Measurements from ENCODE around the gene FAM50A. TPM values are rescaled to one million over a fixed set of nuclear protein-coding genes. Genes with fewer than 3 reads are reported as not detected.
A peak's percentile ranks its signal among the peaks of the same experiment; 100 is the strongest.
"Not testable (repeated sequence)": the region's sequence is repeated elsewhere in the genome, so short reads cannot be mapped to it uniquely, and the experiment has no call there.

FAM50A gene
- total RNA-seq, 1 donor from 2014 or later: 77.0 TPM

DNA sequence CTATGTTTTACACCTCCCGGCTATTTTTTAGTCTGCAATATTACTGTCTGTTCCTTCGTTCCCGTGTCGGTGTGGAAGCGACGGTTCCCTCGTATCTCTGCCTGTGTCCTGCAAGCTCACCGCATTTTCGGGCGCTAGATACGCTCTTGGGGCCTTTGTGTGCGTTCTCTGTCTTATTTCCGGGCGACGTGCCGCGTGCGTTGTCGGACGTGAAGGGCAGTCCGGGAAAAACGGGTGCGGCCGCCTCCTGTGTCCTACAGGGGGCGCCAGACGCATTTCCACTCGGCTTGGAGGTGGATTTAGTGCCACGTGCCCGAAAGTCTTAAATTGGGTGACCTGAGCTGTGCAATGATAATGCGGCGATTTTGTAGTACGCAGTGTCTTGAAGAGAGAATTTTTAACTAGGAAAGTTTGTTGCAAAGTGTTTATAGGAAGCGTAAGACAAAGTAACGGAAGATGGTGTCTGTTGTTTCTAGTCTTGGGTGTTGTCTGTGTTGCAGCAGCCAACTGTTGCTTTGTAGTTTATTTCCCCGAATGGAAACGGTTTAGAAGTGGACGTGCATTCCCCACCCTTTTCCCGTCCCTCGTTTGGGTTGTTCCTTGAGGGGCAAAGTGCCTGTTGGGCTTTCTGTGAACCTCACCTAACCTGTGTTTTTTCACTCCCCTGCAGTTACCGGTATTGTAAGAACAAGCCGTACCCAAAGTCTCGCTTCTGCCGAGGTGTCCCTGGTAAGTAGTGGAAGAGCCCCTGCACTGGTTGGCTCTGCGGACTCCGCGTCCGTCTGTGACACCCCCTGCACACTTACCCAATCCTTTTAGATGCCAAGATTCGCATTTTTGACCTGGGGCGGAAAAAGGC is 45.0 kb upstream of the FAM50A start:
- Mint-ChIP-seq H3K4me1 (ENCODE audit: unreplicated experiment) (peaks cover 12% of the 10 kb centered on the region), H3K27me3 (ENCODE audit: unreplicated experiment) (peaks cover 21% of the 10 kb centered on the region), H3K4me3 (ENCODE audit: unreplicated experiment) (peak overlapping the region; percentile 99), H3K9me3 (ENCODE audit: unreplicated experiment) (no peaks in the 10 kb centered on the region), H3K36me3 (ENCODE audit: low read depth, unreplicated experiment) (peaks cover 22% of the 10 kb centered on the region), H3K27ac (ENCODE audit: unreplicated experiment) (peak overlapping the region; percentile 99)
- TF ChIP-seq, protein P1, sequence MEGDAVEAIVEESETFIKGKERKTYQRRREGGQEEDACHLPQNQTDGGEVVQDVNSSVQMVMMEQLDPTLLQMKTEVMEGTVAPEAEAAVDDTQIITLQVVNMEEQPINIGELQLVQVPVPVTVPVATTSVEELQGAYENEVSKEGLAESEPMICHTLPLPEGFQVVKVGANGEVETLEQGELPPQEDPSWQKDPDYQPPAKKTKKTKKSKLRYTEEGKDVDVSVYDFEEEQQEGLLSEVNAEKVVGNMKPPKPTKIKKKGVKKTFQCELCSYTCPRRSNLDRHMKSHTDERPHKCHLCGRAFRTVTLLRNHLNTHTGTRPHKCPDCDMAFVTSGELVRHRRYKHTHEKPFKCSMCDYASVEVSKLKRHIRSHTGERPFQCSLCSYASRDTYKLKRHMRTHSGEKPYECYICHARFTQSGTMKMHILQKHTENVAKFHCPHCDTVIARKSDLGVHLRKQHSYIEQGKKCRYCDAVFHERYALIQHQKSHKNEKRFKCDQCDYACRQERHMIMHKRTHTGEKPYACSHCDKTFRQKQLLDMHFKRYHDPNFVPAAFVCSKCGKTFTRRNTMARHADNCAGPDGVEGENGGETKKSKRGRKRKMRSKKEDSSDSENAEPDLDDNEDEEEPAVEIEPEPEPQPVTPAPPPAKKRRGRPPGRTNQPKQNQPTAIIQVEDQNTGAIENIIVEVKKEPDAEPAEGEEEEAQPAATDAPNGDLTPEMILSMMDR (IDR thresholded peaks at IDR 0.05; ENCODE audit: unreplicated experiment): peak; percentile 59
- peak; percentile 76 for DNase-seq (ENCODE audit: low spot score)

DNA sequence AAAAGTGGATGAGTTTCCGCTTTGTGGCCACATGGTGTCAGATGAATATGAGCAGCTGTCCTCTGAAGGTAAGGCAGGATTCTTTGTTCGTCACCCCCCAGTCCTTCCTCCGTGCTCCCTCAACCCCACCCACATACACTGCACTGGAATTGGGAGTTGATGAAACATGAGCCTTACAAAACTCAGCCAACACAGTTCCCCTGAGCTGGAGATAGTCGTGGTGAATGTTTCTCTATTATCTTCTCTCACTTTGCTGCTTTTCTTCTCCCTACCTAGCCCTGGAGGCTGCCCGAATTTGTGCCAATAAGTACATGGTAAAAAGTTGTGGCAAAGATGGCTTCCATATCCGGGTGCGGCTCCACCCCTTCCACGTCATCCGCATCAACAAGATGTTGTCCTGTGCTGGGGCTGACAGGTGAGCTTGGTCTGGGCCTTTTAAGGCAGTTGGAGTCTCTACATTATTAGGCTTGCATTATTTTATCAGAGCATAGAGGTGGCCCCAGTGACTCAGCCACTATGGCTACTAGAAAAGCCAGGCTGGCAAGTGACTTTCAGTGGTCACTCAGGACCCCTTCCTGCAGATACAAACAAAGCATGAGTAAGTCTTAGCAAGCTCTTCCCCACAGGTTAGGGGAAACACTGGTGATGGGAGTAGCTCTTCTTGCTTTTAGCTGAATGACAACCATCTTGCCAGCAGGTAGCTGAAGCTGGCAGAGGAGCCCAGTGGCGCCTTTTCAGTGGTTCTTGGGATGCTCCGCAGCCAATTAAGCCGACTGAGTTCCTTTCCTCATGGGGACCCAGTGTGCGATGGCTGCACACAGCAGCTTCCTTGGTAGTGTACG is 44.2 kb upstream of the FAM50A start:
- Mint-ChIP-seq H3K4me3 (ENCODE audit: unreplicated experiment) (peak overlapping the region; percentile 99), H3K27ac (ENCODE audit: unreplicated experiment) (peak overlapping the region; percentile 99), H3K4me1 (ENCODE audit: unreplicated experiment) (peaks cover 12% of the 10 kb centered on the region), H3K36me3 (ENCODE audit: low read depth, unreplicated experiment) (peaks cover 22% of the 10 kb centered on the region), H3K9me3 (ENCODE audit: unreplicated experiment) (no peaks in the 10 kb centered on the region), H3K27me3 (ENCODE audit: unreplicated experiment) (peaks cover 21% of the 10 kb centered on the region)
- no peak for DNase-seq (ENCODE audit: low spot score)
- TF ChIP-seq, protein P1 (IDR thresholded peaks at IDR 0.05; ENCODE audit: unreplicated experiment): no peak

GRCh38 chrX:154400369-154400817 is 43.5 kb upstream of the FAM50A start:
- peaks cover 21% of the 10 kb centered on the region for H3K27me3 Mint-ChIP-seq (ENCODE audit: unreplicated experiment)
- peak overlapping the region; percentile 99 for H3K4me3 Mint-ChIP-seq (ENCODE audit: unreplicated experiment)
- DNase-seq (ENCODE audit: low spot score); H3K27ac Mint-ChIP-seq (ENCODE audit: unreplicated experiment); H3K9me3 Mint-ChIP-seq (ENCODE audit: unreplicated experiment): not testable (repeated sequence)
- peaks cover 12% of the 10 kb centered on the region for H3K4me1 Mint-ChIP-seq (ENCODE audit: unreplicated experiment)
- peaks cover 22% of the 10 kb centered on the region for H3K36me3 Mint-ChIP-seq (ENCODE audit: low read depth, unreplicated experiment)

DNA sequence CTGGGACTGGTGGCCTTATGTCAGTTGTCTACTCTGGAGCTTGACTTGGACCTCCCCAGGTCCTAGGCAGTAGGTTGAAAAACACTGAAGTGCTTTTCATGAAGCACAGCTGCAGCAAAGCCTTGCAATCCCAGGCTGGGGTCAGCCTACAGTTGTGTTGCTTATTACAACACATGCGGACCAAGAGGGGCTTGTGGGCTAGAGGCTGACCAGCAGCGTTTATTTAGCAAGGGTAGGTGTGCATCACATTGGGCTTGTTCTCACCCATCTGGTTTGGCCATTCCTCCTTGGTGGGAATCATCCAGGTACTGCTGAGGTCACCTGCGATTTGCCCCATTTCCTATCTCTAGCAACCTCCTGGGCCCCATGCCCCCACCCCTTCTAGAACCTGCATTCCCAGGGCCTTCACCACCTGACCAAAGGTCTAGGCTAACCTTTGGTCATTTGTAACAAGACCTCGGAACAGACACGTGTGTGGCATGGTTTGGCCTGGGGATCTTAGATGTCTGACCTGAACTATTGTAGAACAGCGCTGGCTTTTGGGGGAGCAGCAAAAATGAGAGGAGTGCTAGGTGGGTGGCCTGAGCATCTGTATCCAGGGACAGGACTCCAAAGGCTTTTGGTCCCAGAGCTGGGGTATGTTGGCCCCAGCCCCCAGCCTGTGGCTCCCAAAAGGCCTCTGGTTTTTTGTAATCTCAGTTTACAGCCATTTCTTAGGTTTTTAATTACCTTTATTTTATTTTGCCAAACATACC is 42.7 kb upstream of the FAM50A start:
- DNase-seq (ENCODE audit: low spot score): no peak
- TF ChIP-seq, protein P1 (IDR thresholded peaks at IDR 0.05; ENCODE audit: unreplicated experiment): no peak
- H3K27me3 Mint-ChIP-seq (ENCODE audit: unreplicated experiment): peaks cover 21% of the 10 kb centered on the region

More for the DNA sequence above, 42.7 kb upstream of the FAM50A start:
- H3K36me3 Mint-ChIP-seq (ENCODE audit: low read depth, unreplicated experiment): peaks cover 22% of the 10 kb centered on the region
- H3K4me1 Mint-ChIP-seq (ENCODE audit: unreplicated experiment): peaks cover 12% of the 10 kb centered on the region
- no peak overlapping the region for H3K4me3 Mint-ChIP-seq (ENCODE audit: unreplicated experiment)
- H3K9me3 Mint-ChIP-seq (ENCODE audit: unreplicated experiment): no peaks in the 10 kb centered on the region
- peak overlapping the region; percentile 42 for H3K27ac Mint-ChIP-seq (ENCODE audit: unreplicated experiment)
